Measurements from ENCODE around the gene CCDC102A.

The CCDC102A gene

DNA sequence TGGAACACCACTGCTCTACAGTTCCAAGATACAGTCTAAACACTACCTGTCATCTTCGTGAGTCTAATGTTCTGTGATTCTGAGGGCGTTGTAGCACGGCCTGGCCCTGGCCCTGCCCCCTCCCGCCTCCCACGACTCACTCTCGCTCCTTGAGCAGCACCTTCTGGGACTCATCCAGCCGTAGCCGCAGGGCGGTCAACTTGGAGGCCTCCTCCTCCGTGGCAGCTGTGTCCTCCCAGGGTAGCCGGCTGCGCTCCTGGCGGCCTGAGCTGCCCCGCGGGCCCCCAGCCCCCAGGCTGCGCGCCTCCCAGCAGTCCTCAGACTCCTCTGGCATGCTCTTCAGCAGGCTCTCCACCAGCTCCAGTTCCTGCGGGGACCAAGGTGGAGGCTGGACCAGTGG lies 10.6 kb downstream of the CCDC102A start:
- H3K4me3 Mint-ChIP-seq, result no peak overlapping the region
- no peak overlapping the region for H3K27ac Mint-ChIP-seq
- no peaks in the 10 kb centered on the region for H3K27me3 Mint-ChIP-seq
- peaks cover 16% of the 10 kb centered on the region for H3K4me1 Mint-ChIP-seq (ENCODE audit: low read depth)
- peaks cover 9% of the 10 kb centered on the region for H3K36me3 Mint-ChIP-seq (ENCODE audit: low read depth)
- H3K9me3 Mint-ChIP-seq, result no peaks in the 10 kb centered on the region

DNA sequence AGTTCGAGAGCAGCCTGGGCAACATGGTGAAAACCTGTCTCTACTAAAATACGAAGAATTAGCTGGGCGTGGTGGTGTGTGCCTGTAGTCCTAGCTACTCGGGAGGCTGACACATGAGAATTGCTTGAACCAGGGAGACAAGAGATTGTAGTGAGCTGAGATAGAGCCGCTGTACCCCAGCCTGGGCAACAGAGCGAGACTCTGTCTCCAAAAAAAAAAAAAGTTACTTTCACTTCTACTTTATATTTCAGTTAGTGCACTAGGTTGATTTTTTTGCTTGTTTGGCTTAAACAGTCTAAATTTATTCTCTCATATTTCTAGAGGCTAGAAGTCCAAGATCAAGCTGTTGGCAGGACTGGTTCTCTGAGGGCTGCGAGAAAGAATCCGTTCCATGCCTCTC lies 13.4 kb downstream of the CCDC102A start:
- Mint-ChIP-seq H3K4me3 (no peak overlapping the region), H3K27ac (no peak overlapping the region), H3K27me3 (no peaks in the 10 kb centered on the region), H3K4me1 (ENCODE audit: low read depth) (no peaks in the 10 kb centered on the region), H3K36me3 (ENCODE audit: low read depth) (peaks cover 9% of the 10 kb centered on the region), H3K9me3 (no peaks in the 10 kb centered on the region)

DNA sequence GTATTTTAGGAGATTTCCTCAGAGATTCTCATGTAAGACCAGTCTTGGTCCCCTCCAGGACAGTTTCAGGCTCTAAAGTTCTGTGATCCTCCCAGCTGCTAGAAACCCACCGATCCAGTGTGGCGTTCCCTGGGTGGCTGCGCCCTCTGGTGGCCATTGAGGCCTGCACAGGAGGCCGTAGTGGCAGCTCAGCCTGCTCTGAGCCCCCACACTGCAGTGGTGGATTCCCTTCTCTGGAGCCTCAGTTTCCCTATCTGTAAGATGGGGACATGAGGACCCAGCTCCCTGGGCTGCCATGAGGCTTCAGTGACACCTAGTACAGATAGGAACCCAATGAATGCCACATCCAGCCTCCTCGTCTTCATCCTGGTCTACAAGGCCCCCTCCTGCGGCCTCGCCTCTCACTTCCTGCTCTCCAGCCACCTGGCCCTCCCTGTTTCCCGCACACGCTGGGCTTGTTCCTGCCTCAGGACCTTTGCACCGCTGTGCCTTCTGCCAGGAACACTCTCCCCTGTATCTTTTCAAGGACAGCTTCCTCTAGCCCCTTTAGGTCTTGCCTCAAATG lies 16.5 kb downstream of the CCDC102A start:
- Mint-ChIP-seq H3K4me3 (no peak overlapping the region), H3K4me1 (ENCODE audit: low read depth) (no peaks in the 10 kb centered on the region)

DNA sequence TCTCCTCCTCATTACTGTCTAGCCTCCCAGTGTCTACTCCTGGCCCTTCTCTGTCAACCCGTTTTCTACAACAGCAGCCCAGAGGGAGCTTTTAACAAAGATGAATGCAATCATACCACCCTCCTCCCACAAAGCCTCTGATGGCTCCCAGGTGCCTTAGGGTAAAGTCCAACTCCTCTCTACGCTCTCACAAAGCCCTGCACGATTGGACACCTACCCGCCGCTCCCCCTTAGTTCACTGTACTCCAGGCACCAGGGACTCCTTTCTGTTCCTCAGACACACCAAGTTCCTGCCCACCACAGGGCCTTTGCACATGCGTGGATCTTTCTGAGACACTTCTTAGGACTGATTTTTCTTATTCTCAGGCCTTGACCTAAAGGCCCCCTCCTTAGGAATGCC lies 17.4 kb downstream of the CCDC102A start:
- Mint-ChIP-seq H3K9me3 (no peaks in the 10 kb centered on the region), H3K27me3 (no peaks in the 10 kb centered on the region), H3K36me3 (ENCODE audit: low read depth) (peaks cover 9% of the 10 kb centered on the region), H3K4me1 (ENCODE audit: low read depth) (no peaks in the 10 kb centered on the region), H3K27ac (no peak overlapping the region), H3K4me3 (no peak overlapping the region)

More for the DNA sequence above, 16.5 kb downstream of the CCDC102A start:
- Mint-ChIP-seq H3K9me3 (no peaks in the 10 kb centered on the region), H3K27ac (no peak overlapping the region), H3K27me3 (no peaks in the 10 kb centered on the region), H3K36me3 (ENCODE audit: low read depth) (peaks cover 9% of the 10 kb centered on the region)

DNA sequence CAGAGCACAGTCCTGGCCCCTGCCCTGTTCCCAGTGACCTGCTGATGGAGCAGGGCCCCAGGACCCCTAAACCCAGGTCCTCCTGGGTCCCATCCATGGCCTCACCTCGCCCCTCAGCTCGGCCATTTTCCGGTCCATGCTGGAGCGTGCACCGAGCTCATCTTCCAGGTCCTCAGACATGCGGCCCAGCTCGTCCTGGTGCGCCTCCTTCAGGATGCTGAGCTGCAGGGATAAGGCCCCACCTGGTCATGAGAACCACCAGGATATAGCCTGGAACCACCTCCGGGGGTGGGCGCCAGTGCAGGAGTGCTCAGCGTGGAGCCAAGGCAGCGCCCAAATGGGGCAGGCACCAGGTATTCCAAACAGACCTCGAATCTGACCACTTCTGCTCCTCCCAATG lies 17.9 kb downstream of the CCDC102A start:
- Mint-ChIP-seq H3K4me3 (no peak overlapping the region), H3K9me3 (no peaks in the 10 kb centered on the region), H3K27me3 (no peaks in the 10 kb centered on the region), H3K4me1 (ENCODE audit: low read depth) (no peaks in the 10 kb centered on the region), H3K36me3 (ENCODE audit: low read depth) (peaks cover 9% of the 10 kb centered on the region), H3K27ac (no peak overlapping the region)

DNA sequence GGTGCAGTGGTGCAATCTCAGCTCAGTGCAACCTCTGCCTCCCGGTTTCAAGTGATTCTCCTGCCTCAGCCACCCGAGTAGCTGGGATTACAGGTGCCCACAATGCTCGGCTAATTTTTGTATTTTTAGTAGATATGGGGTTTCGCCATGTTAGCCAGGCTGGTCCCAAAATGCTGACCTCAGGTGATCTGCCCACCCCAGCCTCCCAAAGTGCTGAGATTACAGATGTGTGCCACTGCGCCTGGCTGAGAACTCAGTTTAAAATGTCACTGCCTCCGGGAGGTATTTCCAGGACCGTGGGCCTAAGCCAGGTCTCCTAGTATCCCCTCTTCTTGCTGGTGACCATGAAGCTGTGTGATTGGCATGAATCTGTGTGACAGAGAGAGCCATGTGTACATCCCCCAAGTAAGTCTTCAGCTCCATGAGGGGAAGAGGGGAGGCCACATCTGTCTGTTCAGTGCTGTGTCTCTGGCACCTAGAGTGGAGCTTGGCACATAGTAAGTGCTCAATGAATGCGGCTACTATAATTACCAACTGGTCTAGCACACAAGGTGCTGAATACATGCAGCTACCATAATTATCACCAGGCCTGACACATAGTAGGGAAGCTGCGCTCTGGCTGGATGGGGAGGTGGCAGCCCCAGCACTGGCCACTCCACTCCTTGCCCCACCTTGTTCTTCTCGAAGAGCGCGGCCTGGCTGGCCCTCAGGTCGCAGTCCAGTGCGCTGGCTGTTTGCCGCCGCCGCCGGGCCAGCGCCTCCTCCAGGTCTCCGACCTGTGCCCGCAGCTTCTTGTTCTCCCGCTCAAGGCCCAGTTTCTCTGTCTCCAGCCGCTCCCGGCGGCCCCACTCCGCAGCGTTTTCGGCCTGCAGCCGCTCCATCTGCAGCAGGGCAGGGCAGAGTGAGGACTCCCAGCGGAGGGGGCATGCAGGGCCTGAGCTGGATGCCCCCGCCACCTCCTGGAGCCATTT lies 18.7 kb downstream of the CCDC102A start:
- Mint-ChIP-seq H3K27ac (no peak overlapping the region), H3K4me3 (no peak overlapping the region), H3K4me1 (ENCODE audit: low read depth) (no peaks in the 10 kb centered on the region), H3K36me3 (ENCODE audit: low read depth) (peaks cover 9% of the 10 kb centered on the region), H3K9me3 (no peaks in the 10 kb centered on the region), H3K27me3 (no peaks in the 10 kb centered on the region)

DNA sequence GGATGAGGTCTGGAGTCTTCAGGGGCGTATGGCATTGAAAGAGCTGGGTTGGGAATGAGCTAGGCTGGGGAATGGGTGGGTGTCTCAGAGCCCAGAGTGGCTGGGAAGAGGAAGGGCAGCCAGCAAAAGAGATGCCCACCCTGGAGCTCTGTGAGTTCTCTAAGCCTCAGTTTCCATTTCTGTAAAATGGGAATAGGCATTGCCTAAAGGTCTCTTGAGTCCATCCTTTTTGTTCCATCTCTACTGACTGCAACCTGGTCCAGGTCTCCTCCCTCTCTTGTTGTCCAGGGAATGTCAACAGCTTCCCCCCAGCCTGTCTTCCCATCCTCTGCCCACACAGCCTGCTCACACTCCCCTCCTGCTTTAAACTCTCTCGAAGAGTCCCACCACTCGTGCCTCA lies 19.6 kb downstream of the CCDC102A start:
- Mint-ChIP-seq H3K27me3 (no peaks in the 10 kb centered on the region), H3K36me3 (ENCODE audit: low read depth) (peaks cover 9% of the 10 kb centered on the region), H3K4me1 (ENCODE audit: low read depth) (no peaks in the 10 kb centered on the region), H3K9me3 (no peaks in the 10 kb centered on the region), H3K27ac (no peak overlapping the region), H3K4me3 (no peak overlapping the region)

DNA sequence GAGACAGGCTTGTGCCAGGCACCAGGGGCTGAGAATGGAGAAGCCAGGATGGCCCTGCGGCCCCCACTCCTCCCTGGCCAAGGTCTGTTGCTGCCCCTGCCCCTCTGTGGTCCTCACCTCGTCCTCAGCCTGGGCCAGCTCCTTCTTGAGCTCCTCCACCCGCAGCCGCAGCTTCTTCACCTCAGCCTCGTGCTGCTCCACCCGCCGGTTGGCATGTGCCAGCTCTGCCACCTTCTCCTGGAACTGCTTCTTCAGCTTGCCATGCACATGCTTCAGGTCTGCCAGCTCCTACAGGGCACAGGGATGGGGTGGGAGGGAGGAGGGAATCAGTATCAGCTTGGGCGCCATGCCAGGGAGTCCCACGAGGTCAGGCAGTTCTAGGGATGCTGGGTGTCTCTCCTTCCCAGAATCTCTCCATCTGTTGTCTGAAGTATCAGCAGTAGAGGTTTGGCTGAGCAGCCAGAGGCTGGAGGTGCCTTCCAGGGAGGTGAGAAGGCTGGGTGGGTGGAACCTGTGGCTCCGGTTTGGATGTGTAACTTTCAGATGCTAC lies 20.1 kb downstream of the CCDC102A start:
- H3K4me1 Mint-ChIP-seq (ENCODE audit: low read depth), result no peaks in the 10 kb centered on the region
- H3K36me3 Mint-ChIP-seq (ENCODE audit: low read depth), result peaks cover 9% of the 10 kb centered on the region
- no peak overlapping the region for H3K4me3 Mint-ChIP-seq
- no peaks in the 10 kb centered on the region for H3K27me3 Mint-ChIP-seq
- H3K27ac Mint-ChIP-seq, result no peak overlapping the region
- no peaks in the 10 kb centered on the region for H3K9me3 Mint-ChIP-seq

DNA sequence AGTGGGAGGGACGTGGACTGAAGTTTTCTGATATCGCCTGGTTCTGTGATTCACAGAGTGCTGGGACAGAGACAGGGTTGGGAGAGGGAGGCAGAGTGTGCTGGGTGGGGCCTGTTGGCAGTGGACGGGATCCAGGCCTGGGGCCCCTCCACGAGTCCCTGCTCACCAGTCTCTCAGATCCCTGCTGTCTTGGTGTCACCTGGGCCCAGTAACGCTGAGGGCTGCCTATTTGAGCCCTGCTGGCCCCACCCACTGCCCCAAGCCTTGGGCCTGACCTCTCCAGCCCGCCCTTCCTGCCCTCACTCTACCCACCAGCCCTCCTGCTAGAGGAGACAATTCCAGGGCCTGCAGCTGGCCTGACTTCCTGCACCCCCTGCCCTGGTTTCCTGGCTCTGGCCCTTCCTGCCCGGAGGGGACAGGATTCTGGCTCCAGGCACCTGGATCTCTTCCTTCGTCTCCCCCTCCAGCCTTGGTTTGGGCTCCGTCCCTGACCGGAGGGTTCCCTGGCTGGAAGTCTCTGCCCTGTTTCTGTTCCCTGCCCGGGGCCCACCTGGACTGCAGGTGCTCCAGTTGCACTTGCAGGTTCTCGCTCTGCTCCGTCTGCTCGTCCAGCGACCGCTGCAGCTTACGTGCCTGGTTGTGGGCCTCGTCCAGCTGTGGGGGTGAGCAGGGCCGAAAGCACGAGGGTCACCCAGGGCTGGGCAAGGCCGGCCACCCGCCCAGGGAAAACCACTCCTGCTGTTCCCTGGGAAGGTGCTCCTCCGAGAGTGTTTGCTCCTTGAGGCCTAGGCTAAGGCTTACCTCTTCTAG lies 21.4 kb downstream of the CCDC102A start:
- Mint-ChIP-seq H3K4me3 (no peak overlapping the region), H3K27ac (no peak overlapping the region), H3K36me3 (ENCODE audit: low read depth) (peaks cover 6% of the 10 kb centered on the region), H3K27me3 (no peaks in the 10 kb centered on the region), H3K4me1 (ENCODE audit: low read depth) (no peaks in the 10 kb centered on the region), H3K9me3 (no peaks in the 10 kb centered on the region)

DNA sequence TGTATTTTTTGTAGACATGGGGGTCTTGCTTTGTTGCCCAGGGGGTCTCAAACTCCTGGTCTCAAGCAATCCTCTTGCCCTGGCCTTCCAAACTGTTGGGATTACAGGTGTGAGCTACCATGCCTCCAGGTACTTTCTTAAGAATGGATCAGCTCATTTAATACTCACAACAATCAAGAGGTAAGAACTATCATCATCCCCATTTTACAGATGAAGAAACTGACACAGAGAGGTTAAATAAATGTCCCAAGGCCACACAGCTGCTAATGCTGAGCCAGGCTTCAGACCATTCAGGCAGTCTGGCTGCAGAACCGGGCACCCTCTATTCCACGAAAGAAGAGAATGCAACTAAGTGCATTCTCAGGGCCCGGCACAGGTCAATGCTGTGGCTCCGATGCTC lies 22.0 kb downstream of the CCDC102A start:
- H3K4me3 Mint-ChIP-seq, result no peak overlapping the region
- H3K4me1 Mint-ChIP-seq (ENCODE audit: low read depth), result no peaks in the 10 kb centered on the region
- H3K27me3 Mint-ChIP-seq, result no peaks in the 10 kb centered on the region
- H3K27ac Mint-ChIP-seq, result no peak overlapping the region
- H3K9me3 Mint-ChIP-seq, result no peaks in the 10 kb centered on the region
- H3K36me3 Mint-ChIP-seq (ENCODE audit: low read depth), result peaks cover 6% of the 10 kb centered on the region

DNA sequence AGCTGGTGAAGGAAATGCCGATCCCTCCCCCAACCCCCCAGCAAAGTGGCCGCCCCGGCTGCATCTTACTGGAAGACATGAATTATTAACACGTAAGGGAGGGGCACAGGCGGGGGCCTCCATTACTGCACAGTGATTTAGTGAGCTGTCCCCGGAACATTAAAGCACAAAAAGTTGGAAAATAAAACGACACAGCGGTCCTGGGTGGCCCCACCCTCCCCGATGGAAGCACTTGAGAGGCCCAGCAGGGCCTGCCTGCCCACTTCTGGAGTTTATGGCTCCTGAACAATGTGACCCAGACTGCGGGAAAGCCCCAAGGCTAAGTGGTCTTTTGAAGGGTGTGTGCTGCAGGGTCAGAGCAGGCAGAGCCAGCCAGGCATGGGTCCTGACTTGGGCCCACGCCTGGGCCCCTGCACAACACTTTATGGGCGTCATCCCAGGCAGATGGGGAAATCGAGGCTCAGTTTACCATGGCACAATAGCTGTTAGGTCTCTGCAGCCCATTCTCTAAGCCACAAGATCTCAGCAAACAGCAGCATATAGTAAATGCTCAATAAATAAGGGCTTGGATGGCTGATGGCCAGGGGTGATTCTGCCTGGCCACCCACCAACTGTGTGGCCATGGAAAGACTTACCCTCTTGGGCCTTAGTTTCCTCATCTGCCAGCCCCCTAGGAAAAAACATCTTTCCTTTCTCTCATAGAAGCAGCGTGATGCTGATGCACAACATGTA lies 22.8 kb downstream of the CCDC102A start:
- Mint-ChIP-seq H3K27ac (no peak overlapping the region), H3K27me3 (no peaks in the 10 kb centered on the region), H3K36me3 (ENCODE audit: low read depth) (no peaks in the 10 kb centered on the region), H3K9me3 (no peaks in the 10 kb centered on the region), H3K4me1 (ENCODE audit: low read depth) (no peaks in the 10 kb centered on the region), H3K4me3 (no peak overlapping the region)

DNA sequence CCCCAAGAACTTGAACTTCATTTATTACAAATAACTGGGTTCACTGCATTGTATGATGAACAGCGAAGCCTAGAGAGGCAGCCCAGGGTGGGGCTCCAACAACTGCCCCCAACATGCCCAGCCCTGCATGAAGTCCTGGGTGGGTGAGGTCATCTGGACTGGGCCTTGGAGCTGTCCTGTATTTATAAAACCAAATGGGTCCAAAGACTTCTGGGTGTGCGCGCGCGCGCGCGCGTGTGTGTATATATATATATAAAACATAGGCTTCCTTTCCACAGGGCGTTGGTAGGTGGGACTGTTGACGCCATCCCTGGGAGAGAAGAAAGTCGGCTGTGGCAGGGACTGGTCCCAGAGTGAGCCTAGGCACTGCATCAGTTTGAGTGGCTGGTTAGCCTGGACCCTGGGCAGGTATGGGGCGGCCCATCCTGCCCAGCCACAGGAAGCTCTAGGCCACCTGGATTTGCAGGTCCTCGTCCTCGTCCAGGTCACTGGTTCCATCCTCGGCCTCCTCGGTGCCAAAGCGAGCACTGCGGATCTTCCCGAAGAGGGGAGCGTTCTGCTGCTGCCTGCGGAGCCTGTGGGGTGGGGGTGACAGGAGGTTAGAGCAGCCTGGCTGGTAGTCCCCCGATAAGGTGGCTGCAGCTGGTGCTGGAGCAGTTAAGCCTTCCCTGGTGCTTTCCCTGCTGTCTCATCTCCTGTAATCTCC lies 23.9 kb downstream of the CCDC102A start:
- Mint-ChIP-seq H3K4me3 (no peak overlapping the region), H3K36me3 (ENCODE audit: low read depth) (no peaks in the 10 kb centered on the region), H3K9me3 (no peaks in the 10 kb centered on the region), H3K4me1 (ENCODE audit: low read depth) (no peaks in the 10 kb centered on the region), H3K27me3 (no peaks in the 10 kb centered on the region), H3K27ac (no peak overlapping the region)

DNA sequence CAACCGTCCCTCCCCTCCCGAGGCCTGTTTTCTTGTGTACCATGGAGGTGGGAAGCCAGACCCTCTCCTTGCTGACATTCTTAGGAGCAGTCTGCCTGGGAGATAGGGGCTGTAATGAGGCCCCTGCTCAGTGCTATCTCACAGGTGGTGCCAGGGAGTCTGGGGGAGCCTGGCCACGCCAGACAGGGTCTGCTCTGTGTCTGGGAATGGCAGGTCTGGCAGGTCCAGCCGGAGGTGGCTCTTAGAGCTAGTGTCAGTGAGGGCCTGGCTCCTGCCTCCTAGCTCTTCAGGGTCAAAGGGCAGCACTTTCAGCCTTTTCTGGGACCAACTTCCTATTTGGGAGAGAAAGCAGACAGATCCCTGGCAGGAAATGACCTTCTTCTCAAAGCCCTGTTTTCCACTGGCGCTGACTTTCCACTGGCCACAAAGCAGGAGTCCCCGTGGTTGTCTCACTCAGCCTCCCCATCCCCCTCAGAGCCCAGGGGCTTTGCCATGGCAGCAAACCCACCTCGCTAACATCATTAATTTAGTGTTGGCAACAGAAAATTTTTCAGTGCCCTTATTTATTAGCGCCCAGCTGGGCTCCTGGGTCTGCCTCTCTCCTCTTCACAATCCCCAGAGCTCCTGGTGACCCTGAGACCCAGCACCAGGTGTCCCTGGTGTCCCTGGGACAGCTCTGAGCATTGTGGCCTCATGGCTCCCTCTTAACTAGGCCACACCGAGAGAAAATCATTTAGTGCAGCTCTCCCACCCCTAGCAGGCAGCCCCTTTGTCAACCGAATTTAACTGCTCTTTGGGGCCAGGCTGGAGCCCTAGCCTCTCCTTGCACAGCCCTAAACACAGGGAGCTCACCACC lies 26.1 kb downstream of the CCDC102A start:
- Mint-ChIP-seq H3K4me1 (ENCODE audit: low read depth) (no peaks in the 10 kb centered on the region), H3K27ac (no peak overlapping the region), H3K27me3 (no peaks in the 10 kb centered on the region), H3K36me3 (ENCODE audit: low read depth) (no peaks in the 10 kb centered on the region), H3K9me3 (no peaks in the 10 kb centered on the region), H3K4me3 (no peak overlapping the region)
